Effector CD4-positive, alpha-beta T cell (primary cell): Measurements from ENCODE around the gene SGMS1.
"Not testable (repeated sequence)": the region's sequence is repeated elsewhere in the genome, so short reads cannot be mapped to it uniquely, and the experiment has no call there.

Source experiments
- DNase-seq: peaks from one replicate; pipeline ENCODE4 v3.0.0-alpha.2; 2020

Gene SGMS1

DNA sequence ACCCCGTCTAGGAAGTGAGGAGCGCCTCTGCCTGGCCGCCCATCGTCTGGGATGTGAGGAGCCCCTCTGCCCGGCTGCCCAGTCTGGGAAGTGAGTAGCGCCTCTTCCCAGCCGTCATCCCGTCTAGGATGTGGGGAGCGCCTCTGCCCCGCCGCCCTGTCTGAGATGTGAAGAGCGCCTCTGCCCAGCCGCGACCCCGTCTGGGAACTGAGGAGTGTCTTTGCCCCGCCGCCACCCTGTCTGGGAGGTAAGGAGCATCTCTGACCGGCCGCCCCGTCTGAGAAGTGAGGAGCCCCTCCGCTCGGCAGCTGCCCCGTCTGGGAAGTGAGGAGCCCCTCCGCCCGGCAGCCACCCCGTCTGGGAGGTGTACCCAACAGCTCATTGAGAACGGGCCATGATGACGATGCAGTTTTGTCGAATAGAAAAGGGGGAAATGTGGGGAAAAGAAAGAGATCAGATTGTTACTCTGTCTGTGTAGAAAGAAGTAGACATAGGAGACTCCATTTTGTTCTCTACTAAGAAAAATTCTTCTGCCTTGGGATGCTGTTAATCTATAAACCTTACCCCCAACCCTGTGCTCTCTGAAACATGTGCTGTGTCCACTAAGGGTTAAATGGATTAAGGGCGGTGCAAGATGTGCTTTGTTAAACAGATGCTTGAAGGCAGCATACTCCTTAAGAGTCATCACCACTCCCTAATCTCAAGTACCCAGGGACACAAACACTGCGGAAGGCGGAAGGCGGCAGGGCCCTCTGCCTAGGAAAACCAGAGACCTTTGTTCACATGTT lies 267.9 kb downstream of the SGMS1 start:
- not testable (repeated sequence) for DNase-seq

DNA sequence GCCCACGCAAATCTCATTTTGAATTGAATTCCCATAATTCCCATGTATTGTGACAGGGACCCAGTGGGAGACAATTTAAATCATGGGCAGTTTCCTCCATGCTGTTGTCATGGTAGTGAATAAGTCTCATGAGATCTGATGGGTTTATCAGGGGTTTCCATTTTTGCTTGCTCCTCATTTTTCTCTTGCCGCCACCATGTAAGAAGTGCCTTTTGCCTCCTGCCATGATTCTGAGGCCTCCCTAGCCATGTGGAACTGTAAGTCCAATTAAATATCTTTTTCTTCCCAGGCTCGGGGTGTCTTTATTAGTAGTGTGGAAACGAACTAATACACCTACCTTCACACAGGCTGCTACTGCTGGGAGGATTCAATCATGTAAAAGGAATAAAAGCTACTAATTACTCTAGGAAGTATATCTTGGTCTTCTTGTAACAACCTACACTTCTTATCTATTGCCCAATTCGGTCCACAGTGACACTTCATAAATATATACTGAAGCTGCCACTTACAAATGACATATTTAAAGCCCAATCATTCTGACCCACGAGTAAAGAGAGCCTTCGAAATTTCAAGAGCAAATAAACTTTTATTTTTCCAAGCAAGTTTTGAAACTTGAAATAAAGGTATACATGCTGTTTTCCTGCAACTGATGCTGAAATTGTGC lies 272.1 kb downstream of the SGMS1 start:
- no peak for DNase-seq

DNA sequence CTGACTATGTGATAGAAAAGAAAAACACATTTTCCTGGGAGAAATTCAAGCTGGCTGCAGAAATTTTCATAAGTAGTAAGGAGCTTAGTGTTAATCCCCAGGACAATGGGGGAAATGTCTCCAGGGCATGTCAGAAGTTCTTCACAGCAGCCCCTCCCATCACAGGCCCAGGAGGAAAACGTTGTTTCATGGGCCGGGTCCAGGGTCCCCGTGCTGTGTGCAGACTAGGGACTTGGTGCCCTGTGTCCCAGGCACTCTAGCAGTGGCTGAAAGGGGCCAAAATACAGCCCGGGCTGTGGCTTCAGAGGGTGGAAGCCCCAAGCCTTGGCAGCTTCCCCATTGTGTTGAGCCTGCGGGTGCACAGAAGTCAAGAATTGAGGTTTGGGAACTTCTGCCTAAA lies 273.4 kb downstream of the SGMS1 start:
- DNase-seq = no peak

DNA sequence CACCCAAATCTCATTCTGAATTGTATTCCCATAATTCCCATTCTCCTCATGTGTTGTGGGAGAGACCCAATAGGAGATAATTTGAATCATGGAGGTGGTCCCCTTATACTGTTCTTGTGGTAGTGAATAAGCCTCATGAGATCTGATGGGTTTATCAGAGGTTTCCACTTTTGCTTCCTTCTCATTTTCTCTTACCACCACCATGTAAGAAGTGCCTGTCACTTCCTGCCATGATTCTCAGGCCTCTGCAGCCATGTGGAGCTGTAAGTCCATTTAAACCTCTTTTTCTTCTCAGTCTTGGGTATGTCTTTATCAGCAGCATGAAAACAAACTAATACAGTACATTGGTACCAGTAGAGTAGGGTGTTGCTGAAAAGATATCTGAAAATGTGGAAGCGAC lies 274.2 kb downstream of the SGMS1 start:
- no peak for DNase-seq

DNA sequence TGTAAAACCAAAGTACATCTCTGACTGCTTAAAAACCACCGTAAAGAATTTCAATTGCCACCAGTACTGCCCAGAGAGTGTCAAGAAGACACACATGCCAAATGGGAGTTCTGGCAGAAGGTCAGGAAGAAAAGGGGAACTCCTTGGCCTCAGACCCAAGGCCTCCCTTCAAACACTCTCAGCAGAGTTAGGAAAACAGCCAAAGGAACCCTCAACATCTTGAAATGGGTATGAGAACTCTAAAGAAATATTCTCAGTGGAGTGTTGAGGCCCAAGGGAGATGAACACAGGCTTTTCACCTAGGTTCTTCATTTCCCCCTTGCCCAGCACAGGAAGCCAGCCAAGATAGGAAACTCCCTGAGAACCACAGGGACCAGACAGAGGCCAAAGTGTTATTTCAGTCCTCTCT lies 276.4 kb downstream of the SGMS1 start:
- DNase-seq = no peak

DNA sequence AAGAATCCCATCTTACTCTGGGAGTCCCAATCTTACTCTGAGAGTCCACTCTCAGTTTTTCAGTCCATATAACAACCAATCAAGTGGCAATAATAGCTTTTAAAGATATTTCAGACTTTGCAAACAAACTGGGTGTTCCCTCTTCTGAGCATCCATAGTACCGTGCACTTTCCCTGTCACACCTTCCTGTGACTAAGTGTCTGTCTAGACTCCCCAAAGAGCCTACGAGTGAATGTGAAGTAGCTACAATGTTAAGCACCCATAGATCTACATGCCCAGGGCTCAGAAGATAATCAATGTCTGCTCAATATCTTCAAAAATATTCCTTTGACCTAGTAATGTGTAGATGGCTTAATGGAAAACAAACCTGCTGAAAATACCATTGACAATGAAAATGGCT lies 276.8 kb downstream of the SGMS1 start:
- no peak for DNase-seq

DNA sequence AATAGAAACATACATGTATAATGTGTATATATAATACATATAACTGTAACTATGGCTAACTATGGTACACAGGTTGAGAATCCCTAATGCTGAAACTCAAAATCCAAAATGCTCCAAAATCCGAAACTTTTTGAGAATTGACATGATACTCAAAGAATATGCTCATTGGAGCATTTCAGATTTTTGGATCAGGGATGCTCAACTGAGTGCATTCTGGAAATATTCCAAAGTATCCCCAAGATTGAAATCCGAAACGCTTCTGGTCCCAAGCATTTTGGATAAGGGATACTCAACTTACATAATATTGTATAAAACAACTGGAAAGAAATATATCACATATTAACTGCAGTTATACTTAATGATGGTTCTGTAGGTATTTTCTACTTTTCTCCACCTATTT lies 278.2 kb downstream of the SGMS1 start:
- no peak for DNase-seq

DNA sequence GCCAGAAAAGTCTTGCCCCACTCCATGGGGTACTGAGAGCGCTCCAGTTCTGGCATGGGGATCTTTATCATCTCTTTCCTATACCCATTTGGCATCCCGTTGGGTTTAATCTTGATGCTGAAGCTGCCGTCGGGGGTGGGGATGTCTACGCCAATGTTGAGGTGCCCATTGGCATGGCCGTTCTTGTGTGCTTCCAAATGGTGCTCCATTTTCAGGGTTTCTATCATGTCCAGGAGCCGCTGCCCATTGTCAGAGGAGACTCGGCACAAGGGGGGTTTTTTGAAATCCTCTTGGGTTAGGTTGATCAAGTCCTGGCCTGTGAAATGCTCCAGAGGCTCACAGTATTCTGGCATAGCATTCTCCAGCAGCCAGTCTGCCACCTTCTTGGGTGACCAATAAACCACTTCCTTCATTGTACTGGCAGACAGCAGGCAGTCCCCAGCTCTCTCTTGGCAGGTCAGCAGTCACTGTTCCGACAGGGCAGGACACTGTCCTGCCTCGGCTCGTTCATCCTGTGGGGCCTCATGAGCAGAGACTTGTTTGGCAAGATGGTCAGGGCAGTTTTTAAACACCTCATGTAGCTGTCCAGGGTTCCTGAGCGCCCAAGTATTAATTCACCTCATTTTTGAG lies 279.9 kb downstream of the SGMS1 start:
- DNase-seq = no peak

DNA sequence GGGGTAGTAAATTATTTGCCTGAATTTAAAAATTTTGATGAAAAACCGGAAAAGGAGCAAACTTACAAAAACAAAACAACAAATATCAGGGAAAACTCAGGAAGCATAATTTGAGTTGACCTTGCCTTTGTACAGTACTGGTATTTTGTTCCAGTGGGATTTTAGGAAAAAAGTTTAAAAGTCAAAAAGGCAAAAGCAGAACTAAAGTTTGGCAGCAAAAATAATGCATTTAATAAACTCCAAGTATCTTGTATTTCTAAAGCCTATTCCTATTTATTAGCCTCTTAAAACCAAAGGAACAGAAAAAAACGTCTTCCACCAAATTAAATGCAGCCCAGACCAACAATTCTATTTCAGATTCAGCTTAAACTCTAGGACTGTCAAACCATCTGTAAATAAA lies 281.8 kb downstream of the SGMS1 start:
- DNase-seq = no peak

DNA sequence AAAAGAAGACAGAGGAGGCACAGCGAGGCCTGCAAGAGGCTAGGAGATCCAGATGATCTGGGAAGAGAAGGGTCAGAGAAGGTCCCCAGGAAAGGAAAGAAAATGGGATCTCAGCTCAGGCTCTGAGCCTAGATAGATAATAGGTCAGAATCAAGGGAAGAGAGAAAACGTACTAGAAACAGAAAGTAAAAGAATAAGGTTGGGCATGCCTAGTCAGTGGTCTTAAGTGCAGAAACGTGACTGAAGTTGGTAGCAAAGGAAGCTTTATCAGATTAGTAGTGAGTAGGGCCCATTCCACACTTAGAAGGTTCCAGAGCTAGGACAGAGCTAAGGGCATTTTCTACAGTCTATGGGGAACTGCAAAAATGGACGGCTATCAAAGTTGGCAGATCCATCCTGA lies 287.6 kb downstream of the SGMS1 start:
- no peak for DNase-seq

DNA sequence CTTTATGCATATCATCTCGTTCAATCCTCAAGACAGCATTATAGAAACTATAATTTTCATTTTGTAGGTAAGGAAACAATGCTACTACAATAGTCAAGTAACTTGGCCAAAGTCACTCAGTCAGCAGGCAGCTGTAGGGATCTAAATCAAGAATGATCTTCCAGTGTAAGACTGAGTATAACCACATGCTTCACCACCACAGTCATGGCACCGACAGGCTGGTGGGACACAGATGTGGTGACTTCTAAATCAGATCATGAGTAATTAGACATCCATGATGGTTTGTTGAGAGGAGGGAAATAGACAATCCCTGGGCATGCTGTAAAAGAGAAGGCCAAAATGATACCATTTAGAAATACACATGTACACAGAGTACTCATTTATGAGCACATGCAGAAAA lies 288.4 kb downstream of the SGMS1 start:
- DNase-seq = no peak

DNA sequence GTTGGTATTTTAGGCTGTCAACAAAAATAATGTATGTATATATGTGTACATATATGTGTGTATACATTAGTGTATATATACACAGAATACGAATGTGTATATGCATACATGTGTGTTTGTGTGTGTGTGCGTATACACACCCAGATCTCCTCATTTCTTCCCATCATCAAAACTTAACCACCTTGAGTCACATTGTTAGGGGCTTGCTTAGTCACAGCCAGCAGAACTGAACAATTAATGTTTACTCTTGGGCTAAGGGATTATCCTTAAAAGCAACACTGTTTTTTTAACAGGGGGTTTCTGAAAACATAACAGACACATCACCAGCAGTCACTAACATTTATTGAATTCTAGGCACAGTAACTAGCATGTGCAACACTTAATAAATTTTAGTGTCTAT lies 289.5 kb downstream of the SGMS1 start:
- DNase-seq = no peak

DNA sequence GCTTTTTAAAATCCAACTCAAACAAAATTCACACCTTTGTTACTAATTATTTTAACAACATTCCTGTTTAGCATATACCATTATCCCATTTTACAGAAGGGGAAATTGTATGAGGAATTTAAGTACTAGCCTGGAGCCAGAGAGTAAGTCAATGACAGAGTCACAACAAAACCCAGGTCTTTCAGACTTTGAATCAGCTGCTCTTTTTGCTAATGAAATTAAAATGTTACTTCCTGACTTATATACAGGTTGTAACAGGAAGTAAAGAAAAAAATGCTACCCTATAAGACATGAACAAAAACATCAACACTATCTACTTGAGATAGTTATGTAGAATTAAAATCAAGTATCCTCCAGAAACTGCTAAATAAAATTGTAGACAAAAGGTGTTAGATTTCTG lies 289.9 kb downstream of the SGMS1 start:
- no peak for DNase-seq

DNA sequence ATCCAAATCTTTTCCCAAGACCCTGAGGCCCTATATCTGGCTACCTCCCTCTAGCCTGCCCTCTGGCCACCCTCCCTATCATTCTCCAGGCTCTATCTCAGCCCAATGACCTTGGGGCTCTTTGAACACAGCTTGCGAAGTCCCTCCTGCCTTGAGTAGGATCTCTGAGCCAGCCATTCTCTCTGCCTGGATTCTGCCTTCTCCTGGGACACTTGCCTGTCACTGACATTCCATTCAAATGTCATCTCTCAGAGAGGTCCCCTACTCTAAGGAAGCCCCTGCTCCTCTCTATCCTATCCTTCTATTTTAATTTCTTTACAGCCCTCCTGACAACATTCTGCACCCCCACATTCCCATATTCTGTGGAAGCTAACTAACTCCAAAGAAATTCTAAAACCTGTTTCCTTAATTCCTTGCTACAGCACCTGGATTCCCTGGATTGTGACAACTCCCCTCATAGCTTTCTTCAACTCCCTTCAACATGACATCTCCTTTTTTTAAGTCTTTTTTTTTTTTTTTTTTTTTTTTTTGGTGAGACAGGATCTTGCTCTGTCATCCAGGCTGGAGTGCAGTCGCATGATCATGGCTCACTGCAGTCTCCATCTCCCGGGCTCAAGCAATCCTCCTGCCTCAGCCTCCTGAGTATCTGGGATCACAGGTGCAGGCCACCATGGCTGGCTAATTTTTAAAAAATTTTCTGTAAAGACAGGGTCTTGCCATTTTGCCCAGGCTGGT lies 291.5 kb downstream of the SGMS1 start:
- DNase-seq = no peak

DNA sequence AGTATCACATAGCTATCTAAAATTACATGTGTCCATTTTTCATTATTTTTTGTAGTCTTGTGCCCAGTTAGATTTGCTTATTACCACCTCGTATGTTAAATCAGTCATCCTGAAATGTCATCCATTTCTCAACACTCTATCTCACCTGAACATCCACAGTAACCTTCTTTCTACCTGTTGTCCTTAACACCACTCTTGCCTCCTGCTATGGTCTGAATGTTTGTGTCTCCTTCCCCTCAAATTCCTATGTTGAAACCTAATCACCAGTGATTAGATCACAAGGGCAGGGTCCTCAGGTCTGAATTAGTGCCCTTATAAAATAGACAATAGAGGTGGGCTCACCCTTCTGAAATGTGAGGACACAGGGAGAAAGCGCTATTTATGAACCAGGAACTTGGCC lies 292.3 kb downstream of the SGMS1 start:
- no peak for DNase-seq

DNA sequence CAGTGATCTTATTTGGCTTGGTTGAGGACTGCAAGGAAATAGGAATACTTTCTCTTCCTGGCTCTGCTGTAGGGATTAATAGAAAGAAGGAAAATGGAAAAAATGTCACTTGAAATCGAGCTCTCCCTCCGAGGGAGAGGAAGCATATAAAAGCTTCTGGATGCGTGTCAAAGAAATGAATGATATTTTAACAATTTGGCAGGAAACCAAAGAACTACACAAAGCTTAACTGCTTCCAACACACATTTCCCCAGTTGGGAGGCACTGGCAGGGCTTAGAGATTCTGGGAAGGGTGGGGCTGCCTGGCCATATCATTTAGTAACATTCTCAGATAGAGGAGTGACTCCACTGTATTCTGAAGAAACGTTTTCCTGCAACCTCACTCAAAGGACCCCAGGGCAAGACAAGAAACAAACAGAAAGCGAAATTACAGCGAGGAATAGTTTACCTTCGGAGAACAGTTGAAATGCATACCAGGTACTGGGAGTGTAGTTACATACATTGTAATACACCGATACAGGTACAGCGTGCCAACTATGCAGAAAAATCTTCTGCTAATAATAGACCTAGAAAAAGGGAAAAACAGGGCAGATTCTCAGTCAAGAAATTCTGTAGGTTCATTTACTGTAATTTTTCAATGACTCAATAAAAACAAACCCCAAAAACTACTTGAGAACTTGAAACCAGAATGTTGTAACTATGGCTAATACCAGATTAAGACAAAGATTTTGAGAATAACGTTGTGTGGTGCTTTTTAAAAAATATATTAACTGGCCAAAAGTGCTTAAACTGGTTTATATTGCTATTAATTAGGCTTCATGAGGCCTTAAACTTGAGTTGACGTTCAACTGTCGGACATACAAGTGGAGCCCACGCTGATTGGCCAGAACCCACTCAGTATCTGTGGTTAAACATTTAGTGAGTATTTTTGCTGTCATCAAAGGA lies 296.7 kb downstream of the SGMS1 start:
- DNase-seq = no peak

DNA sequence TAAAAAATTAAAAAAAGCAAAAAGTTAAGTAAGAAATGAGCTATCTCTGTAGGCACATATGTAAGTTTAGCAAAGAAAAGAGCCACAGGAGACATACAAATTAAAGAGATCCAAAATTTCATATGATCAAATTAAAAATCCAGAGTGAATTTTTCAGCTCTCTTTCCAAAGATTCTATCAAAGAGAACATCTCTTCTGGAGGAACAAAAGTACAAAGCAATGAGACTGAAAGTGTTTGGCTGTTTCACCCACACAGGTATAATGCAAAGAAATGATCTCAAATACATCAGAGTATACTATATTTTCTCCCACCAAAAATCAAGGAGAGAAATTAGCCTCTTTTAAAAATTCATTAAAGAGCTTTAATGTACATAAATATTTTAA lies 297.6 kb downstream of the SGMS1 start:
- DNase-seq = no peak

DNA sequence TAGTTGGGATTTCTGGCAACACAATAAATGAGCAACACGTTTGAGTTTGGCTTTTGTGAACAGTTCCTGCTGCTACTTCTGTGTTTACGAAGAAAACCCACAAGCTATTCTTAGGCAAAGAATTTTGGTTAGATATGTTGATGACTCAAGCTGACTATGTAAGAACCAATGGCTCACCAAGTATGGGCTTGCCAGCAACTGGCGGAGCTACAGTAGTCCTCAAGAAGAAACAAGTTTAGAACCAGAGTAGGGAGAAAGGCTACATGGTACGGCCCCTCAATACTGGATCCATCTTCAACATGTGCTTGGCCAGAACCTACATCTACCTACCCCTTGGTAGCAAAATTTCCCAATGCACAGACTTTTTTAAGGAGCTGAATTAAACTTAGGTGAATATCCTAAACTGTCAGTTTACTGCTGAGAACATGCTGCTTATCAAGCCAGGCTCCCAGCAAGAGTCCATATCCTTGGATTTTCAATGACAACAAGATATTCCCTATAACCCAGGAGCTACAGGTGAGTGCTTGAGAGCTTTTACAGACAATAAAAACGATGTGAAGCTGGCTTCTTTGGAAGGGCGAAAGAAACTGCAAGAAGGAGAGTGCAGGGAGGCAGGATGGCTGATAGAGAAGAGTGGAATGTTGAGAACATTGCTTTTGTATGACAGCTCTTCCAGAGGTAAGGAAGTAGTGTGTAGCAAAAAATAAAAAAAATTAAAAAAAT lies 298.1 kb downstream of the SGMS1 start:
- DNase-seq = no peak

DNA sequence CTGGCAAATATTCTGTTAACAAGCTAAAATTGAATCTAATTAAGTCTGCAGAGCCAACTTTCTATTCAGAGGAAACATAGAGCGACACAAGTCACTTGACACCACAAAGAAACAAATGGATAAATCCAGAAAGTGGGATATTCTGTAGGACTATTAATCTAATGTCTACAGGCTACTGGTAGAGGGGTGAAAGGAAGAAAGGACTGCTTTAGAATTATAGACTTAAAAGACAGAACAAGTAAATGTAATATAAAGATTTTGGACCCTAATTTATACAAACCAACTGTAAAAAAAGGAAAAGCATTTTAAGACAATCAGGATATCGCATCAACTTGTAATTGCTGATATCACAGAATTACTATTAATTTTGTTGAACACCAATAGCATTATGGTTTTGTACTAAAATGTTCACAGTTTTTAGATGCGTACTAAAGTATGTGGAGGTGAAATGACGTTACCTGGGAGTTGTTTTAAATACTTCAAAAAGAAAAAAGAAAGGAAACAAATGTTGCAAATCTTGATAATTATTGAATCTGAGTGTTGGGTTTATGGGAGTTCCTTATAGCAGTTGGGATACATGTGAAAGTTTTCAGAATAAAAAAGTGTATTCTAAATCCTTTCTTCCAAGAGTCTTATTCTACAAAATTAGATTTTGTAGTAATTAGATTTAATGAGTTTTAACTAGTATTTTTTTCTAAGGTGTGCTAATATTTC lies 298.9 kb downstream of the SGMS1 start:
- DNase-seq = no peak

DNA sequence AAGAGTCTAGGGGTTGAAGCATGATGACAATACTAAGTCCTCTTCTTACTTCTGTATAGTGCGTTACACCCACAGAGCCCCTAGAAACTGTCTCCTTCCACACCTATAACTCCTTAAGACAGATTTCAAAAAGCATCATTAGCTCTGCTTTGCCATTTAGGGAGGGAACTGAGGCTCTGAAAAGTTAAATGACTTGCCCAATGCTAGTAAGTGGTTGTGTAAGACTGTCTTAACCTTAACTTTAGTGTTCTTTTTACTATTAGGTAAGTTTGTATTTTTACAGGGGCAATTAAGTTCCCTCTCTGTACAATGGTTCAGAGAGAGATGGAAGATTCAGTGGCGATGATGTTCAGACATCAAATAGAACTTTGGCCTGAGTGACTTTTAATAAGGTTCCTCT lies 299.7 kb downstream of the SGMS1 start:
- DNase-seq = no peak

DNA sequence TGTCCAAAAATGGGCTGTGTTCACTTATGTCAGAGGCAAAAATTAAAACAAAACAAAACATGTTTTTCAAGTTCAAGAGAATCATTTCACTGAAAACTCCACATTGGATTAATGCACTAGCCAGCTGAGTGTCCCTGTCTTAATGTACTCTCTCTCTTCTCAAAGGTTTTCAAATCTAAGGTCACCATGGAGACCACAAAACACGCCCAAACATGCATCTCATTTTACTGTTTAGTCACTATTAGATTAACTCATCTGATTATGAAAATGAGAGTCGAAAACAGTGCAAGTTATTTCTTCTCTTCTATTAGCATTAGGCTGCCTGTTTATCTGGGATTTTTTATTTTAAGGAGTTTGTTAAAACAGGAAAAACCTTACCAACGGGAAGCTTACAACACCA lies 301.7 kb downstream of the SGMS1 start:
- no peak for DNase-seq
